HFF-Myc (cell line): Measurements from ENCODE around the gene C8B.

Experiments used
- DNase-seq: peaks from one replicate; pipeline ENCODE4 v3.0.0-alpha.2; 2011; ENCODE audit warnings: low read depth; ENCODE audit errors: extremely low read depth
- H3K4me3 ChIP-seq: replicated peaks from 2 replicates; pipeline ENCODE4 v1.5.1; 2011; ENCODE audit warnings: low read depth, mild to moderate bottlenecking, control low read depth, low read length
- CTCF ChIP-seq: IDR thresholded peaks from 2 replicates; pipeline ENCODE4 v1.5.1; 2012; ENCODE audit warnings: mild to moderate bottlenecking, low read depth, low read length, control low read depth; ENCODE audit errors: missing control alignments

C8B gene

GRCh38 chr1:56973923-56974742 lies 8.3 kb upstream of the C8B start:
- no peak for DNase-seq
- TF ChIP-seq CTCF: no peak

GRCh38 chr1:56972976-56973375 lies 7.2 kb upstream of the C8B start:
- no peak overlapping the region for H3K4me3 ChIP-seq
- TF ChIP-seq CTCF: no peak
- no peak for DNase-seq

More at GRCh38 chr1:56973923-56974742, 8.3 kb upstream of the C8B start:
- H3K4me3 ChIP-seq: no peak overlapping the region

GRCh38 chr1:56970280-56970679 lies 4.5 kb upstream of the C8B start:
- no peak overlapping the region for H3K4me3 ChIP-seq
- DNase-seq: no peak
- no peak for TF ChIP-seq CTCF

GRCh38 chr1:56968878-56969495 lies 3.2 kb upstream of the C8B start:
- TF ChIP-seq CTCF: no peak
- DNase-seq: no peak

GRCh38 chr1:56967900-56968832 lies 2.4 kb upstream of the C8B start:
- peak; percentile 74 for TF ChIP-seq CTCF
- no peak overlapping the region for H3K4me3 ChIP-seq
- DNase-seq: no peak

More at GRCh38 chr1:56968878-56969495, 3.2 kb upstream of the C8B start:
- no peak overlapping the region for H3K4me3 ChIP-seq

GRCh38 chr1:56967355-56967754 lies 1.5 kb upstream of the C8B start:
- no peak for TF ChIP-seq CTCF
- no peak overlapping the region for H3K4me3 ChIP-seq
- DNase-seq: no peak
